ENCODE results near the gene ADGRF1.
A peak's percentile ranks its signal among the peaks of the same experiment; 100 is the strongest.
"Not testable (repeated sequence)": the region's sequence is repeated elsewhere in the genome, so short reads cannot be mapped to it uniquely, and the experiment has no call there.

DNA sequence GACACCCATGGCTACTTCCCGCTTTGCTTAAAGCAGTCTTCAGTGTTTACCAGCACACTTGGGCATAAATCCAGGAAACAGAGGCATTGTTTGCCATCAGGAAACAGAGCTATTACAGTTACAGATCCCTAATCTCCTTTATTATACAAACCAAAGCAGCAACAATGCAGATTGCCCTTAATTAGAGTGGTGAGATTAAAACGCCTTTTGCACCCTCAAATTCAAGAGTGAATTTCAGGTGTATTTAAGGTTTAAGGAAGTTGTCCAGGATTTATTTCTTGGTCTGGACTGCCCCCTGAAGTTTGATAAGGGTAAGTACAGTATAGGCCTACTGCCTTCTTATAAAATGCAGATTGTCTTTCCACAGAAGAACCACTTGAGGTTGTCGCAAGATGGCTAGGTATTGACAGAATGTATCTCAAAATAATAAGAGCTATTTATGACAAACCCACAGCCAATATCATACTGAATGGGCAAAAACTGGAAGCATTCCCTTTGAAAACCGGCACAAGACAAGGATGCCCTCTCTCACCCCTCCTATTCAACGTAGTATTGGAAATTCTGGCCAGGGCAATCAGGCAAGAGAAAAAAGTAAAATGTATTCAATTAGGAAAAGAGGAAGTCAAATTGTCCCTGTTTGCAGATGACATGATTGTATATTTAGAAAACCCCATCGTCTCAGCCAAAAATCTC lies 51.2 kb downstream of the ADGRF1 start:
- TF ChIP-seq, protein P1, sequence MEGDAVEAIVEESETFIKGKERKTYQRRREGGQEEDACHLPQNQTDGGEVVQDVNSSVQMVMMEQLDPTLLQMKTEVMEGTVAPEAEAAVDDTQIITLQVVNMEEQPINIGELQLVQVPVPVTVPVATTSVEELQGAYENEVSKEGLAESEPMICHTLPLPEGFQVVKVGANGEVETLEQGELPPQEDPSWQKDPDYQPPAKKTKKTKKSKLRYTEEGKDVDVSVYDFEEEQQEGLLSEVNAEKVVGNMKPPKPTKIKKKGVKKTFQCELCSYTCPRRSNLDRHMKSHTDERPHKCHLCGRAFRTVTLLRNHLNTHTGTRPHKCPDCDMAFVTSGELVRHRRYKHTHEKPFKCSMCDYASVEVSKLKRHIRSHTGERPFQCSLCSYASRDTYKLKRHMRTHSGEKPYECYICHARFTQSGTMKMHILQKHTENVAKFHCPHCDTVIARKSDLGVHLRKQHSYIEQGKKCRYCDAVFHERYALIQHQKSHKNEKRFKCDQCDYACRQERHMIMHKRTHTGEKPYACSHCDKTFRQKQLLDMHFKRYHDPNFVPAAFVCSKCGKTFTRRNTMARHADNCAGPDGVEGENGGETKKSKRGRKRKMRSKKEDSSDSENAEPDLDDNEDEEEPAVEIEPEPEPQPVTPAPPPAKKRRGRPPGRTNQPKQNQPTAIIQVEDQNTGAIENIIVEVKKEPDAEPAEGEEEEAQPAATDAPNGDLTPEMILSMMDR (IDR thresholded peaks at IDR 0.05; ENCODE audit: low read depth, low read length, poor library complexity, severe bottlenecking) = peak; percentile 49
- TF ChIP-seq EZH2phosphoT487 (IDR thresholded peaks at IDR 0.05; ENCODE audit: borderline replicate concordance, low read length) = not testable (repeated sequence)

Measured in DOHH2 (cell line).